Neuronal stem cell (in vitro differentiated cells): Measurements from ENCODE around the gene COG1.

Source experiments
- DNase-seq: peaks from one replicate; pipeline ENCODE4 v3.0.0-alpha.2; 2013; ENCODE audit warnings: low spot score
- H2AFZ ChIP-seq: one replicate; pipeline ENCODE4 v1.6.1; 2013; ENCODE audit warnings: mild to moderate bottlenecking, low read length, inconsistent platforms
- H2AK5ac ChIP-seq: 2 replicates; pipeline ENCODE4 v1.6.1; 2013; ENCODE audit warnings: low read depth, mild to moderate bottlenecking, inconsistent platforms, low read length, moderate library complexity, mixed read lengths
- H2BK120ac ChIP-seq: 2 replicates; pipeline ENCODE4 v1.6.1; 2013; ENCODE audit warnings: low read depth, mild to moderate bottlenecking, inconsistent platforms, low read length, moderate library complexity, mixed read lengths
- H2BK12ac ChIP-seq: one replicate; pipeline ENCODE4 v1.6.1; 2013; ENCODE audit warnings: low read length, inconsistent platforms
- H2BK15ac ChIP-seq: 2 replicates; pipeline ENCODE4 v1.6.1; 2013; ENCODE audit warnings: mild to moderate bottlenecking, low read length, inconsistent platforms, mixed read lengths
- H2BK5ac ChIP-seq: one replicate; pipeline ENCODE4 v1.6.1; 2013; ENCODE audit warnings: inconsistent platforms, mild to moderate bottlenecking, low read length, moderate library complexity
- H3K14ac ChIP-seq: one replicate; pipeline ENCODE4 v1.6.1; 2013; ENCODE audit warnings: low read length, inconsistent platforms
- H3K18ac ChIP-seq: 2 replicates; pipeline ENCODE4 v1.6.1; 2013; ENCODE audit warnings: low read length, inconsistent platforms
- H3K23ac ChIP-seq: 2 replicates; pipeline ENCODE4 v1.6.1; 2013; ENCODE audit warnings: low read depth, mild to moderate bottlenecking, mixed read lengths, low read length, inconsistent platforms; ENCODE audit not compliant: poor library complexity
- H3K27ac ChIP-seq: replicated peaks from 3 replicates; pipeline ENCODE4 v1.5.1; 2013; ENCODE audit warnings: low read length, inconsistent platforms
- H3K27me3 ChIP-seq, 3 experiments: 2 replicates each; pipeline ENCODE4 v1.6.1; 2013; ENCODE audit warnings: low read length in 3 of 3, mild to moderate bottlenecking in 2 of 3, inconsistent platforms in 1 of 3, low read depth in 1 of 3, mixed read lengths in 1 of 3, moderate library complexity in 1 of 3; ENCODE audit not compliant: control insufficient read depth in 3 of 3, insufficient read depth in 3 of 3
- H3K36me3 ChIP-seq, 2 donors: replicated peaks in 1 of 2; 2 replicates each; pipeline ENCODE4 v1.6.1; 2013; ENCODE audit warnings: low read length in 2 of 2; ENCODE audit not compliant: control insufficient read depth in 2 of 2, insufficient read depth in 2 of 2
- H3K4ac ChIP-seq: 2 replicates; pipeline ENCODE4 v1.6.1; 2013; ENCODE audit warnings: inconsistent platforms, mild to moderate bottlenecking, low read length, moderate library complexity
- H3K4me1 ChIP-seq, 2 donors: 1 replicate in 1 of 2; 2 replicates in 1 of 2; pipeline ENCODE4 v1.6.1; 2013; ENCODE audit warnings: low read length in 2 of 2, low read depth in 1 of 2; ENCODE audit not compliant: control insufficient read depth in 2 of 2, insufficient read depth in 1 of 2
- H3K4me2 ChIP-seq: one replicate; pipeline ENCODE4 v1.6.1; 2013; ENCODE audit warnings: mild to moderate bottlenecking, low read length, inconsistent platforms; ENCODE audit not compliant: insufficient read depth, poor library complexity, severe bottlenecking
- H3K4me3 ChIP-seq, 2 donors: 2 replicates each; pipeline ENCODE4 v1.5.1; 2013; ENCODE audit warnings: low read length in 2 of 2, mild to moderate bottlenecking in 2 of 2, inconsistent platforms in 1 of 2, moderate library complexity in 1 of 2
- H3K79me1 ChIP-seq: one replicate; pipeline ENCODE4 v1.6.1; 2013; ENCODE audit warnings: low read depth, mild to moderate bottlenecking, inconsistent platforms, low read length, moderate library complexity
- H3K9ac ChIP-seq: one replicate; pipeline ENCODE4 v1.6.1; 2013; ENCODE audit warnings: mild to moderate bottlenecking, low read depth, low read length, inconsistent platforms; ENCODE audit not compliant: poor library complexity
- H3K9me3 ChIP-seq, 2 donors: replicated peaks in 1 of 2; 2 replicates each; pipeline versions ENCODE3 to v1.6.1; 2013; ENCODE audit warnings: low read length in 2 of 2, mild to moderate bottlenecking in 2 of 2, inconsistent platforms in 1 of 2, low read depth in 1 of 2, mixed read lengths in 1 of 2, moderate library complexity in 1 of 2; ENCODE audit not compliant: control insufficient read depth in 2 of 2, insufficient read depth in 1 of 2
- H4K8ac ChIP-seq: one replicate; pipeline ENCODE4 v1.6.1; 2013; ENCODE audit warnings: low read depth, mild to moderate bottlenecking, inconsistent platforms, low read length, moderate library complexity
- H4K91ac ChIP-seq: one replicate; pipeline ENCODE4 v1.6.1; 2013; ENCODE audit warnings: low read length, low read depth, mild to moderate bottlenecking, inconsistent platforms; ENCODE audit not compliant: poor library complexity
- WGBS, 2 donors: extraction: QIAGEN DNeasy Blood & Tissue Kit; methylation state at CpG; one replicate each; pipeline ENCODE4 v1.1.7; 2013; ENCODE audit warnings: missing lambda C conversion rate in 2 of 2, mixed read lengths in 1 of 2; ENCODE audit not compliant: insufficient read length in 2 of 2, insufficient replicate concordance in 1 of 2; ENCODE audit errors: extremely low coverage in 2 of 2; 5-methylcytosine and 5-hydroxymethylcytosine counted together

The COG1 gene

GRCh38 chr17:73187203-73187769 lies 5.6 kb upstream of the COG1 start:
- no peak overlapping the region for H4K91ac ChIP-seq
- H2BK5ac ChIP-seq = no peak overlapping the region
- H3K4ac ChIP-seq = no peak overlapping the region
- H3K9ac ChIP-seq = no peak overlapping the region
- H2BK120ac ChIP-seq = no peak overlapping the region
- H3K4me3 ChIP-seq = no peak overlapping the region
- WGBS, 2 donors = 100% methylated on average over 1 of the region's 9 CpGs; no CpG with 5 or more reads in 1 of the 2 donors
- H3K18ac ChIP-seq = no peak overlapping the region
- H3K27ac ChIP-seq = no peak overlapping the region
- no peaks in the 10 kb centered on the region for H3K27me3 ChIP-seq
- H2BK15ac ChIP-seq = no peak overlapping the region
- peaks cover 0 to 3% of the 10 kb centered on the region in 2 donors for H3K4me1 ChIP-seq
- no peak overlapping the region for H2AK5ac ChIP-seq
- H3K9me3 ChIP-seq = no peaks in the 10 kb centered on the region
- DNase-seq = no peak
- no peak overlapping the region for H3K23ac ChIP-seq
- H3K14ac ChIP-seq = no peak overlapping the region
- no peaks in the 10 kb centered on the region for H3K79me1 ChIP-seq
- peaks cover 0 to 1% of the 10 kb centered on the region in 2 donors for H3K36me3 ChIP-seq
- H3K4me2 ChIP-seq = no peak overlapping the region
- no peak overlapping the region for H2BK12ac ChIP-seq
- H4K8ac ChIP-seq = no peak overlapping the region
- no peak overlapping the region for H2AFZ ChIP-seq

GRCh38 chr17:73188011-73188410 lies 4.8 kb upstream of the COG1 start:
- Histone ChIP-seq H3K27me3 (no peaks in the 10 kb centered on the region), H3K36me3 (peaks cover 0 to under 1% of the 10 kb centered on the region in 2 donors), H2AK5ac (no peak overlapping the region), H3K4me3 (no peak overlapping the region), H2BK15ac (no peak overlapping the region), H3K27ac (no peak overlapping the region), H3K23ac (no peak overlapping the region), H3K4me1 (peaks cover 0 to 3% of the 10 kb centered on the region in 2 donors), H4K8ac (no peak overlapping the region), H2BK12ac (no peak overlapping the region), H2AFZ (no peak overlapping the region), H2BK5ac (no peak overlapping the region), H3K9me3 (no peaks in the 10 kb centered on the region), H3K79me1 (no peaks in the 10 kb centered on the region), H3K18ac (no peak overlapping the region), H4K91ac (no peak overlapping the region), H3K9ac (no peak overlapping the region), H3K4me2 (no peak overlapping the region), H3K14ac (no peak overlapping the region), H2BK120ac (no peak overlapping the region), H3K4ac (no peak overlapping the region)
- no CpG with 5 or more reads among the region's 1 CpG for WGBS, 2 donors
- no peak for DNase-seq

- WGBS, 2 donors = no CpG with 5 or more reads among the region's 6 CpGs
- Histone ChIP-seq H3K14ac (no peak overlapping the region), H3K23ac (no peak overlapping the region), H2BK15ac (no peak overlapping the region), H4K8ac (no peak overlapping the region), H3K36me3 (no peaks in the 10 kb centered on the region), H3K4me2 (no peak overlapping the region), H3K27me3 (no peaks in the 10 kb centered on the region), H3K18ac (no peak overlapping the region), H3K9me3 (no peaks in the 10 kb centered on the region), H2BK5ac (no peak overlapping the region), H3K4me3 (no peak overlapping the region), H3K79me1 (no peaks in the 10 kb centered on the region), H2AFZ (no peak overlapping the region), H3K9ac (no peak overlapping the region), H2BK120ac (no peak overlapping the region), H2BK12ac (no peak overlapping the region), H3K27ac (no peak overlapping the region), H4K91ac (no peak overlapping the region), H3K4ac (no peak overlapping the region), H3K4me1 (peaks cover 0 to 4% of the 10 kb centered on the region in 2 donors), H2AK5ac (no peak overlapping the region)
- DNase-seq = peak; percentile 29
These were observed 3.3 kb upstream of the COG1 start for GRCh38 chr17:73189417-73190099.

GRCh38 chr17:73191443-73192205 lies 1.2 kb upstream of the COG1 start:
- Histone ChIP-seq H4K8ac (no peak overlapping the region), H3K9ac (no peak overlapping the region), H2BK15ac (no peak overlapping the region), H4K91ac (no peak overlapping the region), H3K4ac (no peak overlapping the region), H2BK5ac (peak overlapping the region; percentile 85), H3K79me1 (no peaks in the 10 kb centered on the region), H2AFZ (peak overlapping the region; percentile 99), H3K4me2 (peak overlapping the region; percentile 73), H3K14ac (no peak overlapping the region), H2BK12ac (no peak overlapping the region), H3K36me3 (peaks cover 3 to 15% of the 10 kb centered on the region in 2 donors), H3K4me3 (peak overlapping the region; percentile 88 to 99), H3K23ac (no peak overlapping the region), H3K27ac (peak overlapping the region; percentile 92), H3K4me1 (peaks cover 0 to 4% of the 10 kb centered on the region in 2 donors), H3K9me3 (no peaks in the 10 kb centered on the region), H3K27me3 (no peaks in the 10 kb centered on the region), H2BK120ac (no peak overlapping the region), H3K18ac (no peak overlapping the region), H2AK5ac (no peak overlapping the region)
- DNase-seq = peak; percentile 56
- WGBS, 2 donors = no CpG with 5 or more reads among the region's 26 CpGs
